ENCODE measurements around the gene RGR.

The RGR gene

DNA sequence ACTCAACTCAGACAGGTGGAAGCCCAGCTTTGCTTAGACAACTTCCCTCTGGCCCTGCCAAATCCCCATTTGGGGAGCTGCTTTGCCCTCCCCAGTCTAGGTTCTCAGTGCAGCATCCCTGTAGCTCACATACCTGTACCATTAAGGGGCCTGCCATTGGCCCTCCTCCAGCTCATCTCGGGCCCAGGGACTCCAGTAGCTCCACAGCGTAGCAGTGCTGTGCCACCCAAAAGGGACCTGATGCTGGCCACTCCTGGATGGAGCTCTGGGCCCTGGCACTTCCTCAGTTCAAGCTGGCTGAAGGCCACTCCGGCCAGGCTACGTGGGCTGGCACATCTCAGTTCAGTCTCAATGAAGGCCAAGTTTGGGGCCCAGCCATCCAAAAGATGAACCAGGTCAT, 10.9 kb upstream of the RGR start:
- no peak overlapping the region for H3K4me3 ChIP-seq (ENCODE audit: low read length)
- no peak for TF ChIP-seq ZNF274 (IDR thresholded peaks at IDR 0.05; ENCODE audit: low read depth, low read length)

DNA sequence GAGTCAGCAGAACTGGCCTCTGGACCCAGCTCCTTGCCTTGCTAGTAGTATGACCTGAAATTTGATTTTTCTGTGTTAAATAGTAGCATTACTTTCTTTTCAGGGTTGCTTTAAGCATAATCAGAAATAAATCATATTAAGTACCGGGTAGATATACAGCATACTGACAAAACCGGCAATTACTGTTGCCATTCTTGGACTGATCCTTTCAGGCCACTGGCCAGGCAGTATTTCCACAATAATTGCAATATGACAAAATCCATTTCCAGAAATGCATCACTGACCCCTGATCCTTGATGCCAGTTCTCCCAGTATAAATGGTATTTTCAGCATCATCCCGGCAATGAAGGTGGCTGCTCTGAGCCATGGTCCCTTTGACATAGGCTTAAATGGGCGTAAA, 10.4 kb upstream of the RGR start:
- no peak for TF ChIP-seq ZNF274 (IDR thresholded peaks at IDR 0.05; ENCODE audit: low read depth, low read length)
- no peak overlapping the region for H3K4me3 ChIP-seq (ENCODE audit: low read length)

DNA sequence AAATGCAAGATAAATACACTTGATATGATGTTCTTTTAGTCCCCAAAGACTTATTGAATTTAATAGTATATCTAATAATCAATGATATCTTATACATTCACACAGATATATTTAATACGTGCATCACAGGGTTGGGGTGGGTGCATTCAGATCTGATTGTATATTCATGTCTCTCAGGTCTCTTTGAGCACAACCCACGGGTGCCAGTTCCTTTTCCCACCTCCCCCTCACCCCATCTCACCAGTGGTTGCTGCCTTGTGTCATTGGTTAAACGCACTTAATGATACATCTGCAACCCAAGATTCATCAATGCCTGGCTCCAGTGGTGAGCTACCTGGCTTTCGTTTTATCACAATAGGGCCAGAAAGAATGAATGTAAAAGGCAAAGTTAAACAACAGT, 9.8 kb upstream of the RGR start:
- no peak for TF ChIP-seq ZNF274 (IDR thresholded peaks at IDR 0.05; ENCODE audit: low read depth, low read length)
- no peak overlapping the region for H3K4me3 ChIP-seq (ENCODE audit: low read length)

DNA sequence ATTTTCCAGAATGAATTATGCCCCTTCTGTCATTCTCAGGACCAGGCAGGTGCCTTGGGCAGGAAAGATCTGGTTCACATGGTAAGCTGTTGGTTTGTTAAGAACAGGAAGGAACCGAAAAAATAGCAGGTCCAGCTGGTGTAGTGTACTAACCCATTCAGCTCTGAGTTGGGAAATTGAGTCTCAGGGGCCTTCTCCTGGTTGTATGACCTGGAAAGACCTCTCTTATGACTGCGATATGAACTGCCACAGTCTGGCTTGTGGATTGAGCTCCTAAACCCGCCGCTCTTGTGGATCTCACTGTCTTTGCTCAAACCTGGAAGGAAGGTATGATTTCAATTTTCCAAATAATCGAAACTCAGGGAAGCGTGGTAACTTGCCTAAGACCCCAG, 8.1 kb upstream of the RGR start:
- TF ChIP-seq ZNF274 (IDR thresholded peaks at IDR 0.05; ENCODE audit: low read depth, low read length): no peak
- H3K4me3 ChIP-seq (ENCODE audit: low read length): no peak overlapping the region

DNA sequence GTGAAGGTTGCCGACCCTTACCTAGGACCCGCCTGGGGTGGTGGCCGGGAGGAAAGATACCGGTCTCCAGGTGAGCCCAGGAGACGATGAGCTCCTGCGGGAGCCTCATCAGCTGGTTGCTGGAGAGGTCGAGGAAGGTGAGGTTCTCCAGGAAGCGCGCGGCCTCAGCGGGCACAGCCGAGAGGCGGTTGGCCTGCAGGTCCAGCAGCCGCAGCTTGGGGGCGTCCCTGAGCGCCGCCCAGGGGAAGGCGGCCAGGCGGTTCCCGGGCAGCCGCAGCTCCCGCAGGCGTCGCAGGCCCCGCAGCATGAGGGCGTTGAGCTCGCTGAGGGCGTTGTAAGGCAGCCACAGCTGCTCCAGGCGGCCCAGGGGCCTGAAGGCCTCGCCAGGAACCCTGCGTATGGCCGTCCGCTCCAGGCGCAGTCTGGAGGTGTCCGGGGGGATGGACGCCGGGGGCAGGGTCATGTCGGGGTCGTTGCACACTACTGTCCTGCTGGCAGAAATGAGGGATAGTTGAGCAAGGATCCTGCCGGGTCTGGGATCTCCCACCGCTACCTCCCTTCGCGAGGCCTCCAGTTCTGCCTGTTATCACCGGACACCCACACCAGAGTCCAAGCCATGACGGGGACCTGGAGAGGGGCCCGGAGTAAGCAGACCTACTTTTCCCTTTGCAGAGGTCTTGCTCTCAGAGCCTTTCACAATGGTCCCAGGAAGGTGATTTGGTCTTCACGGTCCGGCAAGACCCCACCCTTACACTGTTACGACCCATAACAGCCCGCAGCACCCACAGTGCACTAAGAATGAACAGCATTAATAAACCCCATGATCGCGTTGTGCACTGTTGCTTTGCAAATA, 7.4 kb upstream of the RGR start:
- no peak overlapping the region for H3K4me3 ChIP-seq (ENCODE audit: low read length)
- no peak for TF ChIP-seq ZNF274 (IDR thresholded peaks at IDR 0.05; ENCODE audit: low read depth, low read length)

DNA sequence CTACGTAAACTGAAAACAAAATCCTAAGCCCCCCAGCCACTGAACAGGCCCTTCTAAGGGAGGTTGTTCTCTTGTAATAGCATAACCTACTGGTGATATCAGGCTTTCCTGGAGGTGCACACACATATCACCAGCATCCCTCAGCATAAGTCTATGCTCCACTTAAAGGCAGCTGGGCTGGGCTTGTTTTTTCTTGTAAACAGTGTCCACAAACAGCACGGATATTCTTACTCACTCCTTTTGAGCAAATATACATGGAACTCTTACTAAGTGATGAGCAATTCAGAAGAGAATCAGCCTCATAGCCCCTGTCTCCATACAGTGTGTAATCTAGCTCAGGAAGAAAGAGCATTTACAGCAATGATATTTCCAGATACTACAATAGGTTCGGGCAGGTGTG, 5.9 kb upstream of the RGR start:
- no peak overlapping the region for H3K4me3 ChIP-seq (ENCODE audit: low read length)
- TF ChIP-seq ZNF274 (IDR thresholded peaks at IDR 0.05; ENCODE audit: low read depth, low read length): no peak

DNA sequence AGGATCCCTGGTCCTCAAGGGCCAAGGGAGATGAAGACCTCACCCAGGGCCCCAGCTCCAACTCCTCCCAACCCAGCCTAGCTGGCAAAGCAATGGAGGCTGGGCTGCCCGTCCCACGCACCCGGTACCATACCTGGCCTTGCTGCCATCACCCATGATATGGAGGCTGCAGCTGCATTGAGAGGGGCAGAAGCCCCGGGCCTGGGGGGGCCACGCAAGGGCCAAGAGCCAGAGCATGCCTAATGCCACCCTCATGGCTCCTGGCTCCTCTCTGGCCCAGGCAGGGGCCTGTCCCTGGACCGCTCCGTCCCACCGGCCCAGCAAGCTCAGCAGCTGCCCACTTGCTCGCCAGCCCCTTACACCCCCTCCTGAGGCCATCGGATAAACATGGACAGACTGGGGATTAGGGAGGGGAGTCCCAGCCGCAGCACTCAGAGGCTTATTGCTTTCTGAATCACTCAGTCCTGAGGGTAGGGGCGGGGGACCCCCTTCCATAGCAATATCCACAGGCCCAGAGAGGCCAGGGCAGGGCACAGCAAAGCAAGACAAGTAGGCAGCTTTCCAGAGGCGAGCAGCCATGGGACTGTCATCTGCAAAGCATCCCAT, 3.6 kb upstream of the RGR start, which contains the start of gene LRIT1:
LRIT1 (minus strand) TSS at position 362 of the 606 bp plus-strand sequence; CDS start at position 255, 107 bp downstream.
- no peak for TF ChIP-seq ZNF274 (IDR thresholded peaks at IDR 0.05; ENCODE audit: low read depth, low read length)
- H3K4me3 ChIP-seq (ENCODE audit: low read length): no peak within 1 kb of the TSS

DNA sequence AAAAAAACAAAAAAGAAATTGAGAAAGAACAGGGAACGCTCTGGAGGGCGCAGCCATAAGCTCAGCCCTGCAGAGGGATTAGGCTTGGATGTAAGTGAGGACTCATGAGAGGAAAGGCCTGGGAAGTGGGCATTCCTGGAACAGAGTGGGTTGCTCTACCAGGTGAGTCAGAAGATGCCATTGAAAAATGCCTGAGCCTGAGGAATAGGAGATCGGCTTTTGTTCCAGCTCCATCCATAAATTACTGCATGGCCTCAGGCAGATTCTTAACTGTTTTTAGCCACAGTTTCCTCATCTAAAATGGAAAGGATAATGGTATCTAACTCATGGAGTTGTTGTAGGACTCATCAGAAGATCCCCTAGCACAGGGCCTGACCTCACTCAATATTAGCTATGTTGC, 1.1 kb upstream of the RGR start:
- H3K4me3 ChIP-seq (ENCODE audit: low read length): no peak overlapping the region
- TF ChIP-seq ZNF274 (IDR thresholded peaks at IDR 0.05; ENCODE audit: low read depth, low read length): no peak

DNA sequence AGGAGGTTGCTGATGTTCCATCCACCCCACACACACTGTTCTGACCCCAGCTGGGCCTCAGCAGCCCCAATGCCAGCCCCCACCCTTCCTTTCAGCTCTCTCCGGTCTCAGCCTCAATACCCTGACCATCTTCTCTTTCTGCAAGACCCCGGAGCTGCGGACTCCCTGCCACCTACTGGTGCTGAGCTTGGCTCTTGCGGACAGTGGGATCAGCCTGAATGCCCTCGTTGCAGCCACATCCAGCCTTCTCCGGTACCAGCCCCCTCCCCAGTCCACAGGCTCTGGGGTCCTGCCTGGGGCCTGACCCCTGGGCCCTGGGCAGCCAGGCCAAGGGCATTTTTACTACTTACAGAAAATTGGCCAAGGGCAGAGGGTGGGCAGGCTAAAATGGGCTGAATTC, 2.6 kb downstream of the RGR start:
- H3K4me3 ChIP-seq (ENCODE audit: low read length): no peak overlapping the region
- no peak for TF ChIP-seq ZNF274 (IDR thresholded peaks at IDR 0.05; ENCODE audit: low read depth, low read length)

DNA sequence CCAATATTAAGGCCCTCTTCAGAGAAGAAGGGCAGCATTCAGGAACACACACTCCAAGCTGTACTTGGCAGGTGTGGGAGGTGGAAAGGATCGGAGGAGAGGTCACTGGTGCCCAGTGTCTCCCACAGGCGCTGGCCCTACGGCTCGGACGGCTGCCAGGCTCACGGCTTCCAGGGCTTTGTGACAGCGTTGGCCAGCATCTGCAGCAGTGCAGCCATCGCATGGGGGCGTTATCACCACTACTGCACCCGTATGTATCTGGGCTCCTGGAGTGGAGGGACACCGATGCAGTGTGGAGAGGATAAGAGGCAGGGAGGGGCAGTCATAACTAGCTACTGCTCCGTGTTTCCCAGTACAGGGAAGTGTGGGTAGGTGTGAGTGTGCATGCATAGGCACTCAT, 3.9 kb downstream of the RGR start:
- TF ChIP-seq ZNF274 (IDR thresholded peaks at IDR 0.05; ENCODE audit: low read depth, low read length): no peak
- no peak overlapping the region for H3K4me3 ChIP-seq (ENCODE audit: low read length)

DNA sequence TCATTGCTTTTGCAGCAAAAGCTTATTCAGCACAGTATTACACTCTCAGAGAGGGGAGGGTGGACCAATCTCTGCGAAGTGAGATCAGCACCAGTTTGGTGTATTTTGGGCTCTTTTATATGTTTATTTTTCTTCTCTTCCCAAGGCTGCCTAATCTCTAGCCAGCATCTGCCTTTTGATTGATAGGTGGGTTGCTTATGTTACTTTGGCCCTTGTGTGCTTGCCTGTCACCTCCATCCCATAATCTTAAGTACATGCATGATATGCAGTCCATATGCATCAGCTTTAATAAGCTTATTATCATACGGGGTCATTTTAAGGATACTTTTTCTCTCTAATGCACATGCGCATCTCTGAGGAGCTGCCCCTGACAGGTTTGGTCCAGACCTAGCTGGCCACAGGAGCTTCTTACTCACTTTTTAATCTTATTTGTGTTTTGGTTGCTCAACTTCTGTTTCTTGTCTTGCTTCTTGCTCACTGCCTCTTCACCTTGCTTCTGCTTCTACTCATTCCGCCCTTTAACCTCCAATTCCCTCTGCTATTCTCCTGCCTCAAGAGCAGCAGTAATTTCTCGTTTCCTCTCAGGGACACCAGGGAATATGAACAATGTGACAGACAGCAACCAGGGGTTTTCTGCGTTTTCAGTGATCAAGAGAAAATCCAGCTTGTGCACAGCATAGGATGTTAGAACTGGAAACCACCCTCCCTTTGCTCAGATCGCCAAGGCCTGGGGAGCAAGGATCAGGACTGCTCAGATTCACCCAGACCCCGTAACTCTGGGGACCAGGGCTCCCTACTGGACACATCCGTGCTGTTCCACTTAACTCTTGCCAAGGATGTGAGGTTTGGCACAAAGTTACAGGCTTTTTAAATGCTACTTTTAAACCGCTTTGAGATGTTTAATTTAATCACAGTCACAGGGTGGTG, 10.0 kb downstream of the RGR start:
- H3K4me3 ChIP-seq (ENCODE audit: low read length): no peak overlapping the region
- TF ChIP-seq ZNF274 (IDR thresholded peaks at IDR 0.05; ENCODE audit: low read depth, low read length): no peak

DNA sequence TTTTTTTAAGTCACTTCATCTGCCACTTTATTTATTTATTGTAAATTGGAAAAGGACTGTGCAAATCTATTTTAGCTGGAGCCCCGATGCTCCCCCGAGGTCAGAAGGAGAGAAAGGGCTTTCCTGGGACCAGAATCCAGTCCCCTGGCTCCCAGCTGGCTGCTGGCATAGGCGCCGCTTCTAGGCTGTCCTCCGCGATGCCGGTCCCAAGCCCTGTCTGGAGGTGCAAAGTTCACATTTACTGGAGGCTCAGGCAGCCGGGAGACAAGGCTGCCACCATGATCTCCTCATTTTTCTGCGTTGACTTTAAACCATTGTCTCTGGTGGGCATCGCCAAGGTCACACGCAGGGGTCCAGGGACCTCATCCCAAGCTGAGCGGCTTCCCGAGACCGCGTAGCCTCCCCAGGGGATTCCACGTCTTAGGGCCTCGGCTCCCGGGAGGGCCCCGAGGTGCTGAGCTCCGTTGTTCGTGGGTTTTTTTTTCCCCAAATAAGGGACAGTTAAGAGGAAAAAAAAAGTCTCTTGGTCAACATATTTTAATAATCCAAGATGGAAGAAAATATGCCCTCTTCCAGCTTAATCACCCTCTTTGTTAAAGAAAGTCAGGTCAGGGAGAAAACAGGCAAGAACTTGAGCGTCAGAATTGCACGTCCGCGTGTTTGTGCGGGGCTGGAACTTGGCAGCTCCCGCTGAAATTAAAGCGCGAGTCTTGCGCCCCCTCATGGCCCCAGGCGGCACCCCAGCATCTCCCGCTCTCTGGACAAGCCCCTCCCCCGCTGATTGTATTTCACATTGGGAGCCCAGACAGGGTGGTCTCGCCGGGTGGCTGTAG, 11.9 kb downstream of the RGR start:
- TF ChIP-seq ZNF274 (IDR thresholded peaks at IDR 0.05; ENCODE audit: low read depth, low read length): no peak
- H3K4me3 ChIP-seq (ENCODE audit: low read length): no peak overlapping the region

DNA sequence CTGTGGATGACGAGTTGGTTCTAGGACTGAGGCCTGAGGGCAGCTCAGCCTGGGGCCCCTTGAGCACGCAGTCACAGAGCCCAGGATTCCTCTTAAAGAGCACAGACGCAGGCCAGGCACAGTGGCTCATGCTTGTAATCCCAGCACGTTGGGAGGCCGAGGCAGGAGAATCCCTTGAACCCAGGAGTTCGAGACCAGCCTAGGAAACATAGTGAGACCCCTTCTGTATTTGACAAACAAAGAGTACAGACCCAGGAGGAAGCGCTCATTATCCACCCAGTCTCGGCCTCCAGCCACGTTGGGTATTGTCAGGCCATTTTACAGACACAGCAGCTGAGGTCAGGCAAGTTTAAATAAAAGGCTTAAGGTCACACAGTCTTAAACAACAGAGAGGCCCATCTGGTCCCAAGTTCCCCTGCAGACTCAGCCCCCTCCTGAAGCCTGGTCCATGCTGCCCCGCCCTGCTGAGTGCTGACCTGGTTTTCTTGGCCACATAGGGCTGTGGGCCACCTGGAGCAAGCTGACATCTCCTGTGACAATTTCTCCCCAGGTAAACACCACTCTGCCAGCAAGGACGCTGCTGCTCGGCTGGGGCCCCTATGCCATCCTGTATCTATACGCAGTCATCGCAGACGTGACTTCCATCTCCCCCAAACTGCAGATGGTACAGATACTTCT, 12.6 kb downstream of the RGR start:
- no peak overlapping the region for H3K4me3 ChIP-seq (ENCODE audit: low read length)
- TF ChIP-seq ZNF274 (IDR thresholded peaks at IDR 0.05; ENCODE audit: low read depth, low read length): no peak
